ENCODE results near the gene SPATA20.

SPATA20 gene

GRCh38 chr17:50586421-50587247 lies 39.7 kb downstream of the SPATA20 start:
- Histone ChIP-seq H3K79me2 (ENCODE audit: low read length) (no peaks in the 10 kb centered on the region), H3K27ac (ENCODE audit: low read length) (no peak overlapping the region), H3K36me3 (replicated peaks; ENCODE audit: insufficient read depth, low read length) (no peaks in the 10 kb centered on the region), H3K9ac (ENCODE audit: low read length) (no peak overlapping the region), H4K20me1 (ENCODE audit: insufficient read depth, low read length) (no peaks in the 10 kb centered on the region), H3K4me3 (ENCODE audit: low read length) (no peak overlapping the region), H3K27me3 (replicated peaks; ENCODE audit: insufficient read depth, low read length) (peaks cover 81% of the 10 kb centered on the region), H3K9me3 (replicated peaks; ENCODE audit: insufficient read depth, low read length) (no peaks in the 10 kb centered on the region), H3K4me2 (ENCODE audit: low read depth, low read length) (no peak overlapping the region), H3K4me1 (ENCODE audit: low read length) (no peaks in the 10 kb centered on the region), H3K9me2 (replicated peaks; ENCODE audit: insufficient read depth, low read length) (no peaks in the 10 kb centered on the region), H3F3A (ENCODE audit: insufficient read depth, low read length) (no peaks in the 10 kb centered on the region), H2AFZ (ENCODE audit: low read length) (no peak overlapping the region)
- TF ChIP-seq EZH2phosphoT487 (IDR thresholded peaks at IDR 0.05; ENCODE audit: low read length) (no peak), EZH2 (optimal IDR thresholded peaks at IDR 0.05; ENCODE audit: low read depth, low read length) (no peak), CTCF (IDR thresholded peaks at IDR 0.05; ENCODE audit: low read length) (no peak)
- DNase-seq = no peak

GRCh38 chr17:50587571-50587970 lies 40.6 kb downstream of the SPATA20 start:
- Histone ChIP-seq H3K9ac (ENCODE audit: low read length) (no peak overlapping the region), H3F3A (ENCODE audit: insufficient read depth, low read length) (no peaks in the 10 kb centered on the region), H3K4me3 (ENCODE audit: low read length) (no peak overlapping the region), H3K79me2 (ENCODE audit: low read length) (no peaks in the 10 kb centered on the region), H3K27me3 (replicated peaks; ENCODE audit: insufficient read depth, low read length) (peaks cover 81% of the 10 kb centered on the region), H3K4me1 (ENCODE audit: low read length) (no peaks in the 10 kb centered on the region), H3K9me3 (replicated peaks; ENCODE audit: insufficient read depth, low read length) (no peaks in the 10 kb centered on the region), H3K9me2 (replicated peaks; ENCODE audit: insufficient read depth, low read length) (no peaks in the 10 kb centered on the region), H4K20me1 (ENCODE audit: insufficient read depth, low read length) (no peaks in the 10 kb centered on the region), H3K4me2 (ENCODE audit: low read depth, low read length) (no peak overlapping the region), H3K27ac (ENCODE audit: low read length) (no peak overlapping the region), H3K36me3 (replicated peaks; ENCODE audit: insufficient read depth, low read length) (no peaks in the 10 kb centered on the region), H2AFZ (ENCODE audit: low read length) (no peak overlapping the region)
- TF ChIP-seq EZH2phosphoT487 (IDR thresholded peaks at IDR 0.05; ENCODE audit: low read length) (no peak), CTCF (IDR thresholded peaks at IDR 0.05; ENCODE audit: low read length) (no peak), EZH2 (optimal IDR thresholded peaks at IDR 0.05; ENCODE audit: low read depth, low read length) (no peak)
- DNase-seq = no peak

- no peaks in the 10 kb centered on the region for H3F3A ChIP-seq (ENCODE audit: insufficient read depth, low read length)
- no peaks in the 10 kb centered on the region for H4K20me1 ChIP-seq (ENCODE audit: insufficient read depth, low read length)
- no peaks in the 10 kb centered on the region for H3K9me2 ChIP-seq (replicated peaks; ENCODE audit: insufficient read depth, low read length)
- no peak overlapping the region for H2AFZ ChIP-seq (ENCODE audit: low read length)
- H3K9me3 ChIP-seq (replicated peaks; ENCODE audit: insufficient read depth, low read length) = no peaks in the 10 kb centered on the region
- no peak overlapping the region for H3K4me3 ChIP-seq (ENCODE audit: low read length)
- H3K36me3 ChIP-seq (replicated peaks; ENCODE audit: insufficient read depth, low read length) = no peaks in the 10 kb centered on the region
- DNase-seq = no peak
- H3K4me2 ChIP-seq (ENCODE audit: low read depth, low read length) = no peak overlapping the region
- no peaks in the 10 kb centered on the region for H3K4me1 ChIP-seq (ENCODE audit: low read length)
- H3K27me3 ChIP-seq (replicated peaks; ENCODE audit: insufficient read depth, low read length) = peaks cover 82% of the 10 kb centered on the region
- TF ChIP-seq EZH2phosphoT487 (IDR thresholded peaks at IDR 0.05; ENCODE audit: low read length) (no peak), CTCF (IDR thresholded peaks at IDR 0.05; ENCODE audit: low read length) (no peak), EZH2 (optimal IDR thresholded peaks at IDR 0.05; ENCODE audit: low read depth, low read length) (no peak)
- H3K79me2 ChIP-seq (ENCODE audit: low read length) = no peaks in the 10 kb centered on the region
- no peak overlapping the region for H3K9ac ChIP-seq (ENCODE audit: low read length)
- no peak overlapping the region for H3K27ac ChIP-seq (ENCODE audit: low read length)
These were observed 41.5 kb downstream of the SPATA20 start for GRCh38 chr17:50588391-50589049.

Measured in MM.1S (cell line).